KOPT-K1 (cell line): Measurements from ENCODE around the gene STUB1.

Experiments
- H3K27ac ChIP-seq: fragments of 200-600 bp; sonication (generic); 2 replicates; pipeline ENCODE4 v1.5.1; 2016; ENCODE audit warnings: antibody characterized with exemption, mild to moderate bottlenecking, low read depth, low read length; ENCODE audit not compliant: poor library complexity, severe bottlenecking
- H3K36me3 ChIP-seq: fragments of 200-600 bp; sonication (generic); 2 replicates; pipeline ENCODE4 v1.5.1; 2017; ENCODE audit warnings: antibody characterized with exemption, mild to moderate bottlenecking, low read length, moderate library complexity; ENCODE audit not compliant: insufficient read depth
- H3K9me3 ChIP-seq: fragments of 200-600 bp; sonication (generic); 2 replicates; pipeline ENCODE4 v1.5.1; 2017; ENCODE audit warnings: antibody characterized with exemption, low read length, mild to moderate bottlenecking; ENCODE audit not compliant: insufficient read depth, poor library complexity, severe bottlenecking

Gene STUB1

DNA sequence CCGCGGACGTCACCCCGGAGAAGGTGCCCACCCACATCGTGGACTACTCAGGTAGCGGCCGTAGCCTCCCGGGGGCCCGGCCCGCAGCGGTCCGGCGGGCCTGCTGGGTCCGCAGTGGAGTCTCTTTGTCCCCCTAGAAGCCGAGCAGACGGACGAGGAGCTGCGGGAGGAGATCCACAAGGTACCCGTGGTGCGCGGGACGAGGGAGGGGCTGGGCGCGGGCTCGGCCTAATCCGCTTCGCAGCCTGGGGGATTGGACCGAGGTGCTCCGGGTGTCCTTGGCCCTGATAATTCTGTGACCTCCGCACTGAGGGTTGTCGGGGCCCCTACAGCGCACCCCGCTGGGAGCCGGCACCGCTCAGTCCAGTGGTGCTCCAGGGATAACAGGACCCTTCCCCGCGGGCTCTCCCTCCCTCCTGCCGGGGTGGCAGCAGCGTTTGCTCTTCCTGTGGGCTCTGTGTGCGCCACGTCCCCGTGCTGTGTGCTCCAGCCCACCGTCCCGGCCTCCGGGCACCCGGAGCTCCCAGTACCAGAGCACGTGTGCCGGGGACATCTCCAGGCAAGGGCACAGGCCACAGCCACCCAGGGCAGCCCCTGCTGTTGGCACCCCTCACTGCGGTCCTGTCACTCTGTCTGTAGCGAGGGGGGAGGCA, 11.6 kb upstream of the STUB1 start:
- Histone ChIP-seq H3K27ac (peak overlapping the region; percentile 80), H3K36me3 (peaks cover 54% of the 10 kb centered on the region), H3K9me3 (no peaks in the 10 kb centered on the region)

DNA sequence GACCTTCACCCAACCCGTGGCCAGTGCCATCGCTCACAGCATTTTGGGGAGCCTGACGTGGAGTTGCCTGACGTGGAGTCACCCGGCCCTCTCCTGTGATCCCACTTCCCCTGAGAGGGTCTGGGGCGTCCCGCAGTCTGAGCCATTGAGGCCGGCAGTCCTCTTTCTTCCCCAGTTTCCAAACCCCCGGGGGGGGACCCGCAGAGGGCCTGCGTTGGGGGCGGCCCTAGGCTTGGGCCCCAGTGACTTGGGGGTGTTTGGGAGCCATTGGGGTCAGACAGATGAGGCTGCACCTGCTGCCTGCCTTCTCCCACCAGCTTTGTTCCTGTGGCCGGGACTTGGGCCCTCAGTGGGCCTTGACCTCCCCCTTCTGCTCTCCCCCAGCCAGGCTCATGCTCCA, 10.5 kb upstream of the STUB1 start:
- no peak overlapping the region for H3K27ac ChIP-seq
- H3K36me3 ChIP-seq = peaks cover 64% of the 10 kb centered on the region
- no peaks in the 10 kb centered on the region for H3K9me3 ChIP-seq

DNA sequence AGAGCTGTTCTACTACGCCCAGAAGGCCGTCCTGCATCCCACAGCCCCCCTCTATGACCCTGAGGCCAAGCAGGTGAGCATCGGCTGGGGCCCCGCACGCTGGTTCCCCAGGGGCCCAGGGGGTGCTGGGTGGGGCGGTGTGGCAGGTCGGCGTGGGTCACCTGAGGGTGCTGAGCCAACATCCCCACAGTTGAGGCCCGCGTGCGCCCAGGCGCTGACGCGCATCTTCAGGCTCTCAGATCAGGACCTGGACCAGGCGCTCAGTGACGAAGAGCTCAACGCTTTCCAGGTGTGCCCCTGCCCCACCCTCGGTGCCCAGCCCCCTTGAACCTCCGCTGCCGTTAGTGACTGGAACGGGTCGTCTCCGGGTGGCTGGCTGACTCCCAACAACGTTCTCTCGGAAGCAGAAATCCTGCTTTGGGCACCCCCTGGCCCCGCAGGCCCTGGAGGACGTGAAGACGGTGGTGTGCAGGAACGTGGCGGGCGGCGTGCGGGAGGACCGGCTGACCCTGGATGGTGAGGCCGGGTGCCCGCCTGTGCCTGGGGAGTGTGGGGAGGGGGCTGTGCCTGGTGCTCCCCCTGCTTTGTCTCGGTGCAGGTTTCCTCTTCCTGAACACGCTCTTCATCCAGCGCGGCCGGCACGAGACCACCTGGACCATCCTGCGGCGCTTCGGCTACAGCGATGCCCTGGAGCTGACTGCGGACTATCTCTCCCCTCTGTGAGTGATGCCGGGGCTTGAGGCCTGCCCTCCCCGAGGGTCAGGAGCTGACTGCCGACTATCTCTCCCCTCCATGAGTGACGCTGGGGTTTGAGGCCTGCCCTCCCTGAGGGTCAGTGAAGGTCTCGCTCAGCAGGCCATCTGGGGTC, 9.5 kb upstream of the STUB1 start:
- Histone ChIP-seq H3K36me3 (peaks cover 68% of the 10 kb centered on the region), H3K27ac (no peak overlapping the region), H3K9me3 (no peaks in the 10 kb centered on the region)

DNA sequence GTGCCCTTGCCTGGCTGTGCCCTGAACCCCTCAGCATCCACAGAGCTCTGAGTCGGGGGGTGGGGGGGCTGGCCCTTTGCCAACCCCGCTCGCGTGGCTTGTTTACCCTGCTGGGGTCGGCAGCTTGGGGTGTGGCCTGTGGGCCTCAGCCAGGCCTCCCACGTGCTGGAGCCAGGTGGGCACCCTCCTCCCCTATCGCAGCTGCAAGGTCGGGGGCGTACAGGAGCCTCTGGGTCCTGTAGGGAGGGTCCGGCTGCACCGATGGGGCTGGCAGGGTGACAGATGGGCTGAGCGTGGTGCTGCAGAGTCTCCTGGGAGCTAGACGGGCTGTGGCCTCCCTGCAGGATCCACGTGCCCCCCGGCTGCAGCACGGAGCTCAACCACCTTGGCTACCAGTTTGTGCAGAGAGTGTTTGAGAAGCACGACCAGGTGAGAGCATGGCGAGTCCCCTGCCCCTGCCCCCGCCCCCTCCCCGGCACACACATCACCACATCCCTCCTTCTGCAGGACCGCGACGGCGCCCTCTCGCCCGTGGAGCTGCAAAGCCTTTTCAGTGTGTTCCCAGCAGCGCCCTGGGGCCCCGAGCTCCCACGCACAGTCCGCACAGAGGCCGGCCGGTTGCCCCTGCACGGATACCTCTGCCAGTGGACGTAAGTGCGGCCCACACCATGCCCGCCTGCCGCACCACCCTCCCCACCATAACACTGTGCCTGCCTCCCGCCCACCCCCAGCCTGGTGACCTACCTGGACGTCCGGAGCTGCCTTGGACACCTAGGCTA, 8.7 kb upstream of the STUB1 start:
- no peaks in the 10 kb centered on the region for H3K9me3 ChIP-seq
- peaks cover 65% of the 10 kb centered on the region for H3K36me3 ChIP-seq
- H3K27ac ChIP-seq = no peak overlapping the region

DNA sequence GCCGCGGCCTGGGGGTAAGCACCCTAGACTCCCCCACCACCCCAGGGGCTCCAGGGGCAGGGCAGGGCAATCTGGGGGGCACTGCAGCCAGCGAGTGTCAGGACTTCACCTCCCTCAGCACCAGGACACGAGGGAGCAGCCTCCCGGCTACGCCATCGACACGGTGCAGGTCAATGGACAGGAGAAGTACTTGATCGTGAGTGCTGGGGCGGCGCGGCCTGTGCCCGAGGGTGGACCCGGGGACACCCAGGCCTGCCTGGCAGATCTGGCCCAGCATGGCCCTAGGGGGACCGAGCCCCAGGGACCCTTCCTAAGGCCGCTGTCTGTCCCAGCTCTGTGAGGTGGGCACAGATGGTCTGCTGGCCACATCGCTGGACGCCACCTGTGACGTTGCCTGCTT, 7.8 kb upstream of the STUB1 start:
- Histone ChIP-seq H3K27ac (no peak overlapping the region), H3K36me3 (peaks cover 68% of the 10 kb centered on the region), H3K9me3 (no peaks in the 10 kb centered on the region)

DNA sequence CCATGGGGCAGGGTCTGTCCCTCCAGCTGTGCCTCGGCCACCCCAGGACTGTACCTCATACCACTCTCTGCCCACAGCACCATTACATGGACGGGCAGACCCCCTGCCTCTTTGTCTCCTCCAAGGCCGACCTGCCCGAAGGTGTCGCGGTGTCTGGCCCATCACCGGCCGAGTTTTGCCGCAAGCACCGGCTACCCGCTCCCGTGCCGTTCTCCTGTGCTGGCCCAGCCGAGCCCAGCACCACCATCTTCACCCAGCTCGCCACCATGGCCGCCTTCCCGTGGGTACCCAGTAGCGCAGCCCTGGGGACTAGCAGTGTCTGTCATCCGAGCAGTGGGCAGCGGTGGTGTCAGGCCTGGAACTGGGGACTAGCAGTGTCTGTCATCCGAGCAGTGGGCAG, 7.4 kb upstream of the STUB1 start:
- no peak overlapping the region for H3K27ac ChIP-seq
- H3K9me3 ChIP-seq = no peaks in the 10 kb centered on the region
- H3K36me3 ChIP-seq = peaks cover 68% of the 10 kb centered on the region

DNA sequence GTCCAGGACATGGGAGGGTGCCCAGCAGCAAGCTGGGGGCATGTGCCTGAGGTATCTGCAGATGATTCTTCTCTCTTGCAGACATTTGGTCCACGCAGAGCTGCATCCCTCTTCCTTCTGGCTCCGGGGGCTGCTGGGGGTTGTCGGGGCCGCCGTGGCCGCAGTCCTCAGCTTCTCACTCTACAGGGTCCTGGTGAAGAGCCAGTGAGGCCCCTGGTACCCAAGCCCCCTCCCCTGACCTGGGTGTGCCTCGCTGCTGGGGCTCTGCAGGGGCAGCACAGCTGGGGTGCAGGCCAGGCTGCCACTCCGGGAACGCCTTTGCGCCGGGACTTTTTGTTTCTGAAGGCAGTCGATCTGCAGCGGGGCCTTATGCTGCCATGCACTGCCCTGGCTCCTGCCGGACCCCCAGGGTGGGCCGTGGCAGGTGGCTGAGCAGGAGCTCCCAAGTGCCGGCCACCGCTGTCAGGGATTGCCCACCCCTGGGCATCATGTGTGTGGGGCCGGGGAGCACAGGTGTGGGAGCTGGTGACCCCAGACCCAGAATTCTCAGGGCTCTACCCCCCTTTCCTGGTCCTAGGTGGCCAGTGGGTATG, 6.7 kb upstream of the STUB1 start:
- H3K27ac ChIP-seq = no peak overlapping the region
- H3K36me3 ChIP-seq = peaks cover 68% of the 10 kb centered on the region
- no peaks in the 10 kb centered on the region for H3K9me3 ChIP-seq

DNA sequence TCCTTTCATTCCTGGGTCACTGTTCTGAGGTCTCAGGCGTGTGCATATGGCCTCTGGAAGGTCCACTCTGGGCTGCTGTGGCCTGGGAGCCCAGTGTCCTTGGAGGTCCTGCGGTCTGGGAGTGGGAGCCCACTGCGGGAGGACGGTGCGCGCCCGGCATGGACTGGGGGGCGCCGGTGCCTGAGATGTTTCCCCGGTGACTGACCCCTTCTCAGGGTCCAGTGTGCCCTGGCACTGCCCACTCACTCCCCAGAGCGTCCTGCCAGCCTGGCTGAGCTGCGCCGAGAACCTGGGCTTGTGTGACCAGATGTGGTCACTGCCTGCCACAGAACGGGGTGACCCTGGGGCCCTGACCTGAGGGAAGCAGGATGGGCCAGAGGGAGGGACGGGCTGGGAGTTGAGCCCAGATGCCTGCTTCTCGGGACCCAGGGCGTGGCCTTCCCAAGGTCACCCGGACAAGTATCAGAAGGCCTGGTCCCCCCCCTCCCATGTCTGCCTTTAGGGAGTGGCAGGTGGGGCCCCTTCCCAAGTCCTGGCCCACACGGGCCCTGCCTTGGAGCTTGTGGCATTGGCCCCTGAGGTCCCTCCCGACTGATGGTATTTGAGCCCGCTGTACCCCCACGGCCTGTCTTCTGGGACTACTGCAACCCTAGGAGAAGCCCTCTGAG, 5.9 kb upstream of the STUB1 start:
- H3K9me3 ChIP-seq = no peaks in the 10 kb centered on the region
- H3K36me3 ChIP-seq = peaks cover 65% of the 10 kb centered on the region
- no peak overlapping the region for H3K27ac ChIP-seq

DNA sequence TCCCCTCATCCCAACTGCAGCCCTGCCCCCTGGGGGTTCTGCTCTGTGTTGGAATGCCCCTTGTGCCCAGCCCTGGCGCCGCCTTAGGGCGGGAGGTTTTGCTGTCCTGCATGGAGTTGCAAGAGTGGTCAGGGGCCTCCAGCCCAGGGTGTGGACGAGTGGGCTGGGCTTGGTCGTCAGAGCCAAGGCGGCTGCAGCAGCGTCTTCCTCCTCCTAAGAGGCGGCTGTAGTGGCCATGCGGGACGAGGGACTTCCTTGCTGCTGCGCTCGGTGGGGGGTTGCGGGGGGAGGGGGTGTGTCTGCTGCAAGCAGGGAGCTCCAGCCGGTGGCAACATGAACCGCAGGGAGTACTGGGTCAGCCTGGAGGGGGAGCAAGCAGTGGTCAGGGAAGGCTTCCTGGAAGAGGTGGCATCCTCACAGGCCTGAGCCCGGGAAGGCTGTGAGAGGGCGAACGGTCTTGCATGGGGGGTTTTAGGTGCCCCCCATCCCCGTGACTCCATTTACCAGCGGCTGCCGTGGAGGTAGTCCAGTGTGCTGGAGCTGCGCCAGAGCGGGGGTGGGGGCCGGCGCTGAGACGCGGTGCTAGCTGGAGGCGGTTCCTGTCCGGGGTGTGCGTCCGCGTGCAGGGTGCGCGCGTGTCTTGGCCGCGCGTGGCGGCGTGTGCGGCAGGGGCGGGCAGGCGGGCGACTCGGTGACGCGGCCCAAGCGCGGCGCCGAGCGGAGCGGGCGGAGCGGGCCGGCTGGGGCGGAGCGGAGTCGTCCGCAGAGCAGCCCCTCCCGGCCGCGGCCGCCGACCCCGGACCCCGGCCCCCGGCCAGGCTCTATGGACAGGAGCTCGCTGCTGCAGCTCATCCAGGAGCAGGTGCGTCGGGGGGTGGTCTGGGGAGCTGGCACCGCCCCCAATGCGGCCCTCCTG, 5.0 kb upstream of the STUB1 start, which contains the start of gene RHBDL1:
RHBDL1 (plus strand) TSS at position 704 of the 916 bp plus-strand sequence; CDS start at position 824, 120 bp downstream.
- Histone ChIP-seq H3K9me3 (no peaks in the 10 kb centered on the region), H3K27ac (no peak within 1 kb of the TSS), H3K36me3 (peaks cover 56% of the 10 kb centered on the region)

DNA sequence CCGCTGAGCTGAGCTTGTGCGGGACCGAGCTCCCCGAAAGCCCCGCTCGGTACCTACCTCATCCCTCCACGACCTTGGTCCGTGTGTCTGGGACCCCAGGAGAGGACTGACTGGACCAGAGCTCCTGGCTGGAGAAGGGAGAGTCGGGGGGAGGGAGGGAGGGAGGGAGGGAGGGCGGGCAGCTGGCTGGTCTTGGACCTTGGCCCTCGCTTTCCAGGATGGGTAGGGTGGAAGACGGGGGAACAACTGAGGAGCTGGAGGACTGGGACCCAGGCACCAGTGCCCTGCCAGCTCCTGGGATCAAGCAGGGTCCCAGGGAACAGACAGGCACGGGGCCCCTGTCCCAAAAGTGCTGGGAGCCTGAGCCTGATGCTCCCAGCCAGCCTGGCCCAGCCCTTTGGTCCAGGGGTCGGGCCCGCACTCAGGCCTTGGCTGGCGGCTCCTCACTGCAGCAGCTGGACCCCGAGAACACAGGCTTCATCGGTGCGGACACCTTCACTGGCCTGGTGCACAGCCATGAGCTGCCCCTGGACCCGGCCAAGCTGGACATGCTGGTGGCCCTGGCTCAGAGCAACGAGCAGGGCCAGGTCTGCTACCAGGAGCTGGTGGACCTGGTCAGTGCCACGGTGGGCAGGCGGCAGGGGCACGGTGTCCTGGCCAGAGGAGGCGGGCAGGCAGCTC, 4.2 kb upstream of the STUB1 start:
- peaks cover 48% of the 10 kb centered on the region for H3K36me3 ChIP-seq
- H3K27ac ChIP-seq = no peak overlapping the region
- H3K9me3 ChIP-seq = no peaks in the 10 kb centered on the region

DNA sequence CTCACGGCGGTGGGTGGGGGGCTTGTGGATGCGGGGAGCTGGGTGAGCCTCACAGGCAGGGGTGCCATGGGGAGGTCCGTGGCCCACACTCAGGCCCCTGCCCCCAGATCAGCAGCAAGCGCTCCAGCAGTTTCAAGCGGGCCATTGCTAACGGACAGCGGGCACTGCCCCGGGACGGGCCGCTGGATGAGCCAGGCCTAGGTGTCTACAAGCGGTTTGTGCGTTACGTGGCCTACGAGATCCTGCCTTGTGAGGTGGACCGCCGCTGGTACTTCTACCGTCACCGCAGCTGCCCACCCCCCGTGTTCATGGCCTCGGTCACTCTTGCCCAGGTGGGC, 3.7 kb upstream of the STUB1 start:
- Histone ChIP-seq H3K9me3 (no peaks in the 10 kb centered on the region), H3K27ac (no peak overlapping the region), H3K36me3 (peaks cover 46% of the 10 kb centered on the region)

DNA sequence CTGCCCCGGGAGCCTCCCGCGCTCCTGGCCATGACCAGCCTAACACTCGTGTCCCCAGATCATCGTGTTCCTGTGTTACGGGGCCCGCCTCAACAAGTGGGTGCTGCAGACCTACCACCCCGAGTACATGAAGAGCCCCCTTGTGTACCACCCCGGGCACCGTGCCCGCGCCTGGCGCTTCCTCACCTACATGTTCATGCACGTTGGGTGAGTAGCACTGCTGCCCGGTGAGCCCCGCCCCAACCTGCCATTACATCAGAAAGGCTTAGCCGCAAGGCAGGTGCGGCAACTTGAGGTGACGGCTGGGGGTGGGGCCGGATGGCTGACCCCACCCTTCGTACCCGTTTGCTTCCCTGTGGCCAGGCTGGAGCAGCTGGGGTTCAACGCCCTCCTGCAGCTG, 3.3 kb upstream of the STUB1 start:
- no peak overlapping the region for H3K27ac ChIP-seq
- H3K36me3 ChIP-seq = peaks cover 46% of the 10 kb centered on the region

More for the DNA sequence above, 3.3 kb upstream of the STUB1 start:
- H3K9me3 ChIP-seq = no peaks in the 10 kb centered on the region
